HEK293 (cell line): ENCODE results near the gene PRKCD.

ENCODE experiments used
- CTCF ChIA-PET: fragments of 350-600 bp; formaldehyde crosslinking; extraction: SDS; loops from one replicate; lab custom pipeline; 2021; ENCODE audit warnings: antibody characterized with exemption; lab: Yijun Ruan, JAX
- POLR2A ChIA-PET: fragments of 300-600 bp; formaldehyde crosslinking; extraction: SDS; loops from one replicate; lab custom pipeline; 2020; ENCODE audit warnings: antibody characterized with exemption, inconsistent platforms; lab: Yijun Ruan, JAX
- H3K27ac ChIP-seq: fragments of 200-500 bp; sonication (Bioruptor generic); 2 replicates; pipeline ENCODE4 v1.5.1; 2014; ENCODE audit warnings: low read depth, low read length, control low read depth, inconsistent platforms; ENCODE audit errors: extremely low read depth
- H3K36me3 ChIP-seq, 2 experiments: fragments of 200-500 bp in 1 of 2; sonication (Bioruptor generic) in 1 of 2; 1 replicate in 1 of 2; 2 replicates in 1 of 2; pipeline ENCODE4 v1.5.1; 2014 to 2017; ENCODE audit warnings: inconsistent platforms in 2 of 2, low read length in 2 of 2; ENCODE audit not compliant: control insufficient read depth in 2 of 2, insufficient read depth in 1 of 2
- H3K4me1 ChIP-seq: fragments of 200-500 bp; sonication (Bioruptor generic); 2 replicates; pipeline ENCODE4 v1.5.1; 2014; ENCODE audit warnings: mild to moderate bottlenecking, low read length, inconsistent platforms; ENCODE audit not compliant: control insufficient read depth, insufficient read depth
- H3K4me3 ChIP-seq: 2 replicates; pipeline ENCODE4 v1.5.1; 2011; ENCODE audit warnings: low read depth, mild to moderate bottlenecking, control low read depth, low read length, moderate library complexity
- H3K9me3 ChIP-seq: fragments of 200-500 bp; sonication (Bioruptor generic); 2 replicates; pipeline ENCODE4 v1.5.1; 2014; ENCODE audit warnings: low read depth, low read length, inconsistent platforms; ENCODE audit not compliant: control insufficient read depth, insufficient read depth
- EGR2 ChIP-seq: fragments of 450-650 bp; formaldehyde crosslinking; IDR thresholded peaks from 2 replicates; pipeline ENCODE4 v1.5.1; 2016; ENCODE audit warnings: low read depth, missing biosample characterization, missing genetic modification characterization
- IKZF3 ChIP-seq: fragments of 450-650 bp; IDR thresholded peaks from 2 replicates; pipeline ENCODE4 v1.5.0; 2018; ENCODE audit warnings: missing biosample characterization, mild to moderate bottlenecking, missing genetic modification characterization, moderate library complexity
- KLF8 ChIP-seq: fragments of 450-650 bp; formaldehyde crosslinking; IDR thresholded peaks from 2 replicates; pipeline ENCODE4 v1.5.1; 2016; ENCODE audit warnings: missing biosample characterization, missing genetic modification characterization
- OVOL3 ChIP-seq: fragments of 450-650 bp; formaldehyde crosslinking; IDR thresholded peaks from 2 replicates; pipeline ENCODE4 v1.5.1; 2016; ENCODE audit warnings: missing biosample characterization, missing genetic modification characterization
- PRDM2 ChIP-seq: fragments of 450-650 bp; formaldehyde crosslinking; IDR thresholded peaks from 2 replicates; pipeline ENCODE4 v1.5.1; 2016; ENCODE audit warnings: missing biosample characterization, missing genetic modification characterization, borderline replicate concordance
- PRDM6 ChIP-seq: fragments of 450-650 bp; formaldehyde crosslinking; IDR thresholded peaks from 2 replicates; pipeline ENCODE4 v1.5.1; 2017; ENCODE audit warnings: missing biosample characterization, missing genetic modification characterization
- YY2 ChIP-seq: fragments of 450-650 bp; formaldehyde crosslinking; IDR thresholded peaks from 2 replicates; pipeline ENCODE4 v1.5.1; 2016; ENCODE audit warnings: missing biosample characterization, missing genetic modification characterization
- ZBTB1 ChIP-seq: fragments of 450-650 bp; formaldehyde crosslinking; IDR thresholded peaks from 2 replicates; pipeline ENCODE4 v1.5.1; 2016; ENCODE audit warnings: missing biosample characterization, missing genetic modification characterization
- ZEB2 ChIP-seq: fragments of 450-650 bp; formaldehyde crosslinking; IDR thresholded peaks from 2 replicates; pipeline ENCODE4 v1.5.1; 2016; ENCODE audit warnings: missing biosample characterization, missing genetic modification characterization
- ZFP69B ChIP-seq: fragments of 450-650 bp; formaldehyde crosslinking; IDR thresholded peaks from 2 replicates; pipeline ENCODE4 v1.5.1; 2016; ENCODE audit warnings: missing biosample characterization, missing genetic modification characterization
- ZNF114 ChIP-seq: fragments of 450-650 bp; formaldehyde crosslinking; IDR thresholded peaks from 2 replicates; pipeline ENCODE4 v1.5.0; 2017; ENCODE audit warnings: missing biosample characterization, missing genetic modification characterization
- ZNF16 ChIP-seq: fragments of 450-650 bp; formaldehyde crosslinking; IDR thresholded peaks from 2 replicates; pipeline ENCODE4 v1.5.1; 2016; ENCODE audit warnings: low read depth, missing biosample characterization, missing genetic modification characterization
- ZNF211 ChIP-seq: fragments of 450-650 bp; formaldehyde crosslinking; IDR thresholded peaks from 2 replicates; pipeline ENCODE4 v1.5.1; 2016; ENCODE audit warnings: low read depth, missing biosample characterization, missing genetic modification characterization
- ZNF335 ChIP-seq: fragments of 450-650 bp; formaldehyde crosslinking; conservative IDR thresholded peaks from 2 replicates; pipeline ENCODE4 v1.5.1; 2016; ENCODE audit warnings: missing biosample characterization, missing genetic modification characterization
- ZNF518A ChIP-seq: fragments of 450-650 bp; formaldehyde crosslinking; conservative IDR thresholded peaks from 2 replicates; pipeline ENCODE4 v1.5.1; 2016; ENCODE audit warnings: low read depth, missing biosample characterization, missing genetic modification characterization
- ZNF544 ChIP-seq: fragments of 450-650 bp; formaldehyde crosslinking; IDR thresholded peaks from 2 replicates; pipeline ENCODE4 v1.5.0; 2017; ENCODE audit warnings: missing biosample characterization, missing genetic modification characterization
- ZNF692 ChIP-seq: fragments of 450-650 bp; formaldehyde crosslinking; IDR thresholded peaks from 2 replicates; pipeline ENCODE4 v1.5.1; 2016; ENCODE audit warnings: missing biosample characterization, missing genetic modification characterization
- ZNF707 ChIP-seq: fragments of 450-650 bp; formaldehyde crosslinking; IDR thresholded peaks from 2 replicates; pipeline ENCODE4 v1.5.1; 2016; ENCODE audit warnings: missing biosample characterization, missing genetic modification characterization
- ZNF777 ChIP-seq: fragments of 450-650 bp; formaldehyde crosslinking; IDR thresholded peaks from 2 replicates; pipeline ENCODE4 v1.5.1; 2017; ENCODE audit warnings: missing biosample characterization, missing genetic modification characterization, borderline replicate concordance
- ZNF785 ChIP-seq: fragments of 450-650 bp; formaldehyde crosslinking; IDR thresholded peaks from 2 replicates; pipeline ENCODE4 v1.5.1; 2016; ENCODE audit warnings: missing biosample characterization, missing genetic modification characterization
- ZNF792 ChIP-seq: fragments of 450-650 bp; formaldehyde crosslinking; IDR thresholded peaks from 2 replicates; pipeline ENCODE4 v1.5.1; 2016; ENCODE audit warnings: missing biosample characterization, missing genetic modification characterization

The PRKCD gene

GRCh38 chr3:53169832-53170324 lies 8.9 kb downstream of the PRKCD start (continued):
- TF ChIP-seq PRDM2, result no peak
- TF ChIP-seq ZNF16 (tag by site-specific recombination), result no peak
- TF ChIP-seq OVOL3 (tag by site-specific recombination), result no peak
- no peak for TF ChIP-seq PRDM6 (tag by site-specific recombination)
- TF ChIP-seq, all 188 proteins: peak for 0

GRCh38 chr3:53170325-53171063 lies 9.5 kb downstream of the PRKCD start:
- Histone ChIP-seq H3K27ac (no peak overlapping the region), H3K4me1 (no peaks in the 10 kb centered on the region), H3K36me3 (peaks cover 0 to 14% of the 10 kb centered on the region in 2 experiments; a peak in 2 of 3 replicates), H3K4me3 (no peak overlapping the region), H3K9me3 (no peaks in the 10 kb centered on the region)
- ChIA-PET POLR2A (interaction anchor here (0.7 kb wide), 1 partner anchor 31 kb away, joined by 3 read pairs; no protein-coding TSS in a partner anchor), CTCF (interaction anchor here (1.7 kb wide), 1 partner anchor 56 kb away, joined by 4 read pairs; no protein-coding TSS in a partner anchor)
- TF ChIP-seq IKZF3 (tag by site-specific recombination), result no peak
- TF ChIP-seq KLF8 (tag by site-specific recombination), result no peak
- no peak for TF ChIP-seq ZNF211 (tag by site-specific recombination)
- TF ChIP-seq ZNF777 (tag by site-specific recombination), result no peak
- TF ChIP-seq ZNF544 (tag by site-specific recombination), result no peak
- TF ChIP-seq ZNF335, result peak; percentile 67
- TF ChIP-seq ZNF792, result no peak
- no peak for TF ChIP-seq ZNF785 (tag by site-specific recombination)
- no peak for TF ChIP-seq ZBTB1 (tag by site-specific recombination)
- peak; percentile 44; the same call in 1 of the 2 replicates for TF ChIP-seq ZFP69B
- no peak for TF ChIP-seq ZNF114 (tag by site-specific recombination)
- TF ChIP-seq EGR2 (tag by site-specific recombination), result peak; percentile 43; the same call in 1 of the 2 replicates
- 0 out of 2 replicates have a peak, but pooled peaks have one; percentile 26 for TF ChIP-seq ZNF692 (tag by site-specific recombination)
- no peak for TF ChIP-seq ZNF707
- TF ChIP-seq ZEB2 (tag by site-specific recombination), result no peak
- no peak for TF ChIP-seq YY2 (tag by site-specific recombination)
- TF ChIP-seq ZNF518A (tag by site-specific recombination), result no peak
